HEK293T (cell line): ENCODE measurements around the gene SLC6A17.

Experiments used
- ARNT ChIP-seq: fragments of 450-650 bp; IDR thresholded peaks from 2 replicates; pipeline ENCODE4 v1.6.1; 2017; ENCODE audit warnings: mild to moderate bottlenecking
- SP1 ChIP-seq: fragments of 450-650 bp; IDR thresholded peaks from 2 replicates; pipeline ENCODE4 v1.6.1; 2017

DNA sequence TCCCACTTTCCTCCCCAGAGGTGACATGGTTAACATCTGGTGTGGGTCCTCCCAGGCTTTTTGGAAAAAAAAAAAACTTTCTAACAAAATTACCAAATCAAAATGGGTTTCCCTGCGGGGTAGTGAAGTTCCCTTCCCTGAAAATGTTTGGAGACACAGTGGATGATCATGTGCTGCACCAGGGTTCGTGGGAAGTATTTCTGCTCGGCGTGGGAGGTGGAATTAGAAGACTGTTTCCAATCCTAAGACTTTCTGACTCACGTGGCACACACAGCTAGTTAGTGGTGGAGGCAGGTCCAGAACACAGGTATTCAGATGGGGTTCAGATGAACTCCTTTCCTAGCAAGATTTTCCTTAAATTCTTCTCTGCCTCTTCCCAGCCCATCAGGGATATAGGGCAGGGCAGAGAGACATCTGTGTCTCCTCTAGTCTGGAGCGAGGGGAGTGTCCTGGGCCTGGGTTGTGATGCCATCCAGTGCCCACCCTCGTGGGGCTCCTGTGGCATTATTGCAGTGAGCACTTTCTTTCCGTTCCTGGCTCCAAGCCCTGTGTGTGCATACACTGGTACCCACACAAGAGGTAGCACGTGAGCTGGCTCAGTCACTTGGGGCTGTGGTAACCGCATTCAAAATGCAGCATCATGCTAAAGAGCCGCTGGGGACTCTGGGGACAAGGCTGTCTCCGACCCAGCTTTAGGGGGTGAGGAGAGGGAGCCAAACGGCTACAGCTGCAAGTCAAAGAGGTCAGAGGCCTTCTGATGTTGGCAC, 87.3 kb downstream of the SLC6A17 start:
- no peak for TF ChIP-seq SP1
- TF ChIP-seq ARNT, result no peak
